Colonic mucosa (tissue), 4 donors: ENCODE results near the gene S100B. TPM values are rescaled to one million over a fixed set of nuclear protein-coding genes. Genes with fewer than 3 reads are reported as not detected.

Experiments
- DNase-seq: peaks from one replicate; pipeline ENCODE4 v3.0.0-alpha.2; 2020
- H3K27ac ChIP-seq: fragments of 200-600 bp; one replicate; pipeline ENCODE4 v1.8.0; 2021
- H3K27me3 ChIP-seq: fragments of 200-600 bp; one replicate; pipeline ENCODE4 v1.8.0; 2021
- H3K36me3 ChIP-seq: fragments of 200-600 bp; one replicate; pipeline ENCODE4 v1.8.0; 2021
- H3K4me1 ChIP-seq: fragments of 200-600 bp; one replicate; pipeline ENCODE4 v1.8.0; 2021; ENCODE audit warnings: mild to moderate bottlenecking
- H3K4me3 ChIP-seq: fragments of 200-600 bp; one replicate; pipeline ENCODE4 v1.8.0; 2021
- H3K9ac ChIP-seq, 2 donors: one replicate each; pipeline ENCODE4 v1.7.0; 2013; ENCODE audit warnings: control low read depth in 2 of 2, low read depth in 2 of 2, low read length in 2 of 2
- H3K9me3 ChIP-seq: fragments of 200-600 bp; one replicate; pipeline ENCODE4 v1.8.0; 2021
- CTCF ChIP-seq: fragments of 200-600 bp; IDR thresholded peaks from one replicate; pipeline ENCODE4 v1.8.0; 2022; ENCODE audit warnings: antibody characterized with exemption, mild to moderate bottlenecking
- intact Hi-C: fragments of 100-400 bp; cut with DNase I; formaldehyde crosslinking; loops from one replicate; pipeline ENCODE4 v1.14.1; 2022
- total RNA-seq, 2 donors: library from RNA; stranded (reverse); fragmentation: NEBNext Ultra II Directional in 1 of 2; extraction: Animal tissue kit (Norgen Biotek cat#: 25700) in 1 of 2; gene quantifications; one replicate each; pipeline ENCODE4 v1.2.1, GENCODE V29; 2021
- donor health status: healthy.
- donor health status: DM: no; HTN: no; CAD: no.
- donor health status: DM: no; HTN: no; CAD: no.

S100B gene
- total RNA-seq, 2 donors from 2014 or later: 3.3 to 8.2 TPM

GRCh38 chr21:46554431-46555224 is 50.3 kb downstream of the S100B start:
- no peak overlapping the region for H3K4me3 ChIP-seq
- no peak for TF ChIP-seq CTCF
- no peak overlapping the region for H3K9ac ChIP-seq
- H3K27ac ChIP-seq: no peak overlapping the region
- H3K27me3 ChIP-seq: no peaks in the 10 kb centered on the region
- intact Hi-C loops: no loop called here
- DNase-seq: no peak
- H3K4me1 ChIP-seq: no peaks in the 10 kb centered on the region
- no peaks in the 10 kb centered on the region for H3K36me3 ChIP-seq
- no peaks in the 10 kb centered on the region for H3K9me3 ChIP-seq

DNA sequence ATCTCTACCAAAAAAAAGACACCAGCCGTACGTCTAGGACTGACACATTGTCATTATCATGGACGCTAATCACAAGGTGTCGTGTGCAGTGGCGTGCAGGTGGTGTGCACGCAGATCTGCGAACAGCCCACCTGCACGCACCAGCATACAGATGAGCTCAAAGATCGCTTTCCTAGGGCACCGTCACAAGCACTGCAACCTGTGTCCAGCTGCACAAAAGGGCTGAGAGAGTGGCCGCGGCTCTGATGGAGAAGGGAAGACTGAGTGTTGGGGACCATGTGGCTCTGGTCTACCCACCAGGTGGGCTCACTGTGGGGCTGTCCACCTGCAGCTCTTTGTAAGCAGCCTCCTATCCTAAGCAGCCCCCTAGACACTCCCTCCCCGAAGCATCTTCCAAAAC is 50.9 kb downstream of the S100B start:
- intact Hi-C loops: no loop called here
- H3K27me3 ChIP-seq: no peaks in the 10 kb centered on the region
- no peak for TF ChIP-seq CTCF
- no peaks in the 10 kb centered on the region for H3K9me3 ChIP-seq
- DNase-seq: no peak
- no peak overlapping the region for H3K27ac ChIP-seq
- H3K4me3 ChIP-seq: no peak overlapping the region
- H3K4me1 ChIP-seq: no peaks in the 10 kb centered on the region
- H3K9ac ChIP-seq: no peak overlapping the region
- H3K36me3 ChIP-seq: no peaks in the 10 kb centered on the region

DNA sequence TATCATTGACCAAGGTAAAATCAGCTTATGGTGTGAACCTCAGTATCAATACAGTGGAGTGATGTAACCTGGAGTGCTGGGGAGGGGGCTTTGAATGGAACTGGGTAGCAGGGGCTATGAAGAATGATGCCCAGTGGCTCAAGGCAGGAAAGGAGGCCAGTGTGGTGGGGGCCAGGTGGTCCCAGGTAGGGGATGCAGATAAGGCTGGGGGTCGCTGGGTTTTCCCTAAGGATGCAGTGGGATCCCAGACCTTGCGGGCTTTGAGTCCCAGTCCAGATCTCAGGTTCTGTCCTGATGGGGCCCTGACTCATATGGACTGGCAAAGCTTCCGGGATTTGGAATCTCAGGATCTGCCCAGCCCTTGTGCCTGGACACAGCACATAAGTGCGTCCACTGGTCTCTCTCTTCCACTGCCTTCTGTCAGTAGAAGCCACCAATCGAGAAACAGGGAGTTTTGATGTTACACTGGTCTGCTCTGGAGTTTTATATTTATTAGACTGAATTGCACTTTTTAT is 52.0 kb downstream of the S100B start:
- DNase-seq: no peak
- H3K27me3 ChIP-seq: no peaks in the 10 kb centered on the region
- H3K27ac ChIP-seq: peak overlapping the region; percentile 23
- intact Hi-C loops: no loop called here
- no peaks in the 10 kb centered on the region for H3K9me3 ChIP-seq
- TF ChIP-seq CTCF: no peak
- no peak overlapping the region for H3K4me3 ChIP-seq
- H3K9ac ChIP-seq: no peak overlapping the region
- H3K36me3 ChIP-seq: no peaks in the 10 kb centered on the region
- no peaks in the 10 kb centered on the region for H3K4me1 ChIP-seq

GRCh38 chr21:46552274-46552673 is 52.6 kb downstream of the S100B start:
- no peak for DNase-seq
- intact Hi-C loops: no loop called here

DNA sequence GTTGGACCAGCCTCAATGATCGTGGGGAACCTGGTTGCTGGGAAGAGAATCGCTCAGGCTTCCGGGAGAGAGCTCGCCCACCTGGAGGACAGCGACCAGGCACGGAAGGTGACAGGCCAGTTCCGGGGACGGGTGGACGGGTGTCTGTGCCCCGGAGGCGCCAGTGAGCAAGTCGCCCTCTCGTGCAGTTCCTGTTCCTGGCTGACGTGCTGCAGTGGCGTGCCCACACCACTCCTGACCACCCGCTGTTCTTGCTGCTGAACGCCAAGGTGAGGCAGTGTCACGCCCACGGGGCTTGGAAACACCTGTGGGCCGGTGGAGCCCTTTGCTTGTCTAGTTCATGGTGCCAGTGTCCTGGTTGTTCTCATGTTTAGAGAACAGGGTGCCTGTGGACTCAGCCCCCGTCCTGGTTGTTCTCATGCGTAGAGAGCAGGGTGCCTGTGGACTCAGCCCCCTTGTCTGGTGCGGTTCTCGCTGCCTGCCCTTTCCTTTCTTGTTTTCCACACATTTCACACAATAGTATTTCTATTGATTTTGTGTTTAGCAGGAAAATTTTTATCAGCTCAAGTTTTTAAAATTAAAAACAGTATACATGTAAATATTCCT is 53.1 kb downstream of the S100B start:
- intact Hi-C loops: no loop called here
- Histone ChIP-seq H3K9ac (no peak overlapping the region), H3K36me3 (no peaks in the 10 kb centered on the region), H3K4me1 (no peaks in the 10 kb centered on the region), H3K9me3 (no peaks in the 10 kb centered on the region), H3K4me3 (no peak overlapping the region), H3K27ac (peak overlapping the region; percentile 23), H3K27me3 (no peaks in the 10 kb centered on the region)
- DNase-seq: no peak
- TF ChIP-seq CTCF: no peak

More at GRCh38 chr21:46552274-46552673, 52.6 kb downstream of the S100B start:
- H3K9me3 ChIP-seq: no peaks in the 10 kb centered on the region
- no peak for TF ChIP-seq CTCF
- H3K36me3 ChIP-seq: no peaks in the 10 kb centered on the region
- no peak overlapping the region for H3K9ac ChIP-seq
- peak overlapping the region; percentile 23 for H3K27ac ChIP-seq
- H3K27me3 ChIP-seq: no peaks in the 10 kb centered on the region
- H3K4me3 ChIP-seq: no peak overlapping the region
- no peaks in the 10 kb centered on the region for H3K4me1 ChIP-seq
